Prostate gland (tissue), 2 donors: ENCODE results near the gene KIAA0232.

Source experiments
- POLR2A ChIP-seq: fragments of 450-650 bp; IDR thresholded peaks from one replicate; pipeline ENCODE4 v1.6.1; 2016; ENCODE audit warnings: antibody characterized with exemption, mild to moderate bottlenecking
- POLR2AphosphoS5 ChIP-seq: sonication (generic); formaldehyde crosslinking; IDR thresholded peaks from one replicate; pipeline ENCODE4 v1.6.1; 2017; ENCODE audit warnings: antibody characterized with exemption
- TF ChIP-seq, protein P1 (sequence below), 4 experiments: fragments of 200-600 bp in 2 of 4; fragments of 450-650 bp in 2 of 4; sonication (generic) in 2 of 4; IDR thresholded peaks; 1 replicate in 3 of 4; 2 replicates in 1 of 4; pipeline ENCODE4 v1.5.1; 2016 to 2019; ENCODE audit warnings: antibody characterized with exemption in 4 of 4, mild to moderate bottlenecking in 2 of 4, moderate library complexity in 2 of 4

DNA sequence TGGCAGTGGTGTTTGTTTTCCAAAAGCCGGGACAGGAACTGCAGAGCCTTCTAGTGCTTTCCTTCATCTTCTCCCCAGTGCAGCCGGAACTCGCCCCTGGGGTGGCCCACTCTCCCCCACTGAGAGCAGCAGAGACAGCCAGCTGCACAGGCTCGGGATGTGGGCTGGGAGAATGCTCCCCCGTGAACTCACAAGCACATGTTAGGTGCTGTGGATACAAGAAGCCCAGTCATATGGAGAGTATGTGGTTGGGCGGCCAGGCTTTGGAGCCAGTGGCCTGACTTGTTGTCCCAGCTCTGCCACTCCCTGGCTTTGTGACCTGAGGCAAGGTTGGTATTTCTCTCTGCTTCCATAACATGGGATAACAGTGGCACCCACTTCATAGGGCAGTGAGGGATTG, 9.4 kb upstream of the KIAA0232 start:
- TF ChIP-seq, protein P1, sequence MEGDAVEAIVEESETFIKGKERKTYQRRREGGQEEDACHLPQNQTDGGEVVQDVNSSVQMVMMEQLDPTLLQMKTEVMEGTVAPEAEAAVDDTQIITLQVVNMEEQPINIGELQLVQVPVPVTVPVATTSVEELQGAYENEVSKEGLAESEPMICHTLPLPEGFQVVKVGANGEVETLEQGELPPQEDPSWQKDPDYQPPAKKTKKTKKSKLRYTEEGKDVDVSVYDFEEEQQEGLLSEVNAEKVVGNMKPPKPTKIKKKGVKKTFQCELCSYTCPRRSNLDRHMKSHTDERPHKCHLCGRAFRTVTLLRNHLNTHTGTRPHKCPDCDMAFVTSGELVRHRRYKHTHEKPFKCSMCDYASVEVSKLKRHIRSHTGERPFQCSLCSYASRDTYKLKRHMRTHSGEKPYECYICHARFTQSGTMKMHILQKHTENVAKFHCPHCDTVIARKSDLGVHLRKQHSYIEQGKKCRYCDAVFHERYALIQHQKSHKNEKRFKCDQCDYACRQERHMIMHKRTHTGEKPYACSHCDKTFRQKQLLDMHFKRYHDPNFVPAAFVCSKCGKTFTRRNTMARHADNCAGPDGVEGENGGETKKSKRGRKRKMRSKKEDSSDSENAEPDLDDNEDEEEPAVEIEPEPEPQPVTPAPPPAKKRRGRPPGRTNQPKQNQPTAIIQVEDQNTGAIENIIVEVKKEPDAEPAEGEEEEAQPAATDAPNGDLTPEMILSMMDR (IDR thresholded peaks at IDR 0.05): no peak
- TF ChIP-seq POLR2AphosphoS5 (no peak), POLR2A (no peak)
